Stromal cell of bone marrow (primary cell): ENCODE measurements around the gene ERFL.
"Not testable (repeated sequence)": the region's sequence is repeated elsewhere in the genome, so short reads cannot be mapped to it uniquely, and the experiment has no call there.

Experiments
- DNase-seq: peaks from one replicate; pipeline ENCODE4 v3.0.0-alpha.2; 2012; ENCODE audit warnings: low read depth

ERFL gene

DNA sequence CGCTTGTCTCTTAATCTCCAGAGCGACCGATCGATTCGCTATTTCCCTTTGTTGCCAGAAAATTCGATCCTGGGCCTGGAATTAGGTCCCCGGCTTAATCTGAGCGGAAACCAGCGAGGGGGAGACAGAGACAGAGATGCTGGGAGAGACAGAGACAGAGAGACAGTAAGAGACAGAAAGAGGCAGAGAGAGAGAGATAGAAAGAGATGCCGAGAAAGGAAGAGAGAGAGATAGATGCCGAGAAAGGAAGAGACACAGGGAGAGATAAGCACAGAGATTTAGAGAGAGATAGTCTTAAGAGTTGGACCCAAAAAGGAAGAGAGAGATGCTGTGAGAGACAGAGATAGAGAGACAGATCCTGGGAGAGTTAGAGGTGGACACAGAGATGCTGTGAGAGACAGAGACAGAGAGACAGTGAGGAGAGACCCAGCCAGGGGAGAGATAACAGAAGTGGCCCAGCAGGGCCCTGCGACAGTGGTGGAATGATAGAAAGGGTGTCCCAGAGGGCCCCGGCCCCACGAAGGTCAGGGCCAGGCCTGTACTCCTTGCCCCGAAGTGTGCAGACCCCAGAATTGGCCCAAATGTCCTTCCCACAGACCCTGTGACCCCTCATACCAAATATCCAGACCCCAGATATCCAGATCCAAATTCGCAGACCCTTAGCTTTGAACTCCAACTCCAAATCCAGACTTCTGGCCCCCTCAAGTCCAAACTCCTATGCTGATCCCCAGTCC lies 1.3 kb downstream of the ERFL start:
- DNase-seq = no peak

DNA sequence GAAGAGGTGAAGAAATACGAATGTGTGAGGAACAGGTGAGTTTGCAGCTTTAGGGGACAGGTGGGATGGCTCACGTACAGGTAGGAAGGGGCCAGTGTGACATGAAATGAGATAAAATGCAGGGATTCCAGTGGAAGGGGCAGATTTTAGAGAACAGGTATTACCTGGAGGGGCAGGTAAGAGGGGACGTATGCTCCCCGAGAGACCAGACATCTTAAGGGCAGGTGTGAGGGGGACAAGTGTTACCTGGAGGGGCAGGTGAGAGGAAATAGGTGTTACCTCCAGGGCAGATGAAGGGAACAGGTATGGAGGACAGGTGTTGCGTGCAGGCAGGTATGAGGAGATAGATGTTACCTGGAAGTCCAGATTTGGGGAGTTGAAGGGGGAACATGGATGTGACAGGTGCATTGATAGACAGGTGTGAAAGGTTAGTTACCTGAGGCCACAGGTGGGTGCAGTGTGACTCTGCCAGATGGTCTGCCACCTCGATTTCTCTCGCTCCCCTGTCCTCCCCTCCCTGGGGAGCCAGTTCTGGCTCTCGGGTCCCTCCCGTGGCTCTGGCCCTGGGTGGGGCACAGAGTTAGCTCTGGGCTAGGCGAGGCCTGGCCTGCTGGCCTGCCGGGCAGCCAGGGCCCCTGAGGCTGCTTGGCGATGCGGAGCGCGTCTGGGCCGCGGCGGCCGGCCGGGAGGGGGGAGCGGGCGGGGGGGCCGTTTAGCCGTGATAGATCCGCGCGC lies 2.1 kb downstream of the ERFL start:
- DNase-seq = no peak

DNA sequence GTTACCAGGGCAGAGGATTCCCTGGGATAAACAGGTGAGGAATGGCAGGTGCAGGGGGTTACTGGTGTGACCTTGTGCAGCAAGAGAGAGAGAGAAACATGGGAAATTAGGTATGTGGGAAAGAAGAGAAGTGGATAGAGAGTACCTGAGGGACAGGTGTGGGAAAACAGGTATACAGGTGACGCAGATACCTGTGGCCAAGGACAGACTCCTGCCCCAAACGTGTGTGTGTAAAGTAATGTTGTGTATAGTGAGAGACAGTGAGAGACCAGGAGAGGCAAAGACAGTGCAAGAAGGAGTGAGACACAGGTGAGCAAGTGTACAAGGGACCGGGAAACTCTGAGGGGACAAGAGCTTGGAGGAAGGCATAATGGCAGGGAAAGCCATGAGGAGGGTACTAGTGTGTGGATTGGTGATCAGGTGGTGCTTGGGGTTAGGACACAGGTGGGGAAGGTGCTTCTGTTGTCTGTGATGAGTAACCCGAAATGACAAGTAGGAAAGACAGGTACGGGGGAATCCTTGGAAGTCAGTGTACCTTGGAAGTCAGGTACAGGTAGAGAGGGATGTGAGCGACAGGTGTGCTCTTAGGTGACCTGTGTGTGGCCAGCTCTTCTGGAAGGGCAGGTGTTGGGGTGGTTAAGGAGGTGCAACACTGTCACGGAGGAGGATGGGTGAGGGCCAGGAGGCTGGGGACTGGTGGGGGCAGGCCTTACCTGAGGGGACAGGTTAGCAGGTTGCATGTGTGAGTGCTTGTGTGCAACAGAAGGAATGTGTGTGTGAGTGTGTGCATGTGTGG lies 2.8 kb downstream of the ERFL start:
- DNase-seq = no peak

DNA sequence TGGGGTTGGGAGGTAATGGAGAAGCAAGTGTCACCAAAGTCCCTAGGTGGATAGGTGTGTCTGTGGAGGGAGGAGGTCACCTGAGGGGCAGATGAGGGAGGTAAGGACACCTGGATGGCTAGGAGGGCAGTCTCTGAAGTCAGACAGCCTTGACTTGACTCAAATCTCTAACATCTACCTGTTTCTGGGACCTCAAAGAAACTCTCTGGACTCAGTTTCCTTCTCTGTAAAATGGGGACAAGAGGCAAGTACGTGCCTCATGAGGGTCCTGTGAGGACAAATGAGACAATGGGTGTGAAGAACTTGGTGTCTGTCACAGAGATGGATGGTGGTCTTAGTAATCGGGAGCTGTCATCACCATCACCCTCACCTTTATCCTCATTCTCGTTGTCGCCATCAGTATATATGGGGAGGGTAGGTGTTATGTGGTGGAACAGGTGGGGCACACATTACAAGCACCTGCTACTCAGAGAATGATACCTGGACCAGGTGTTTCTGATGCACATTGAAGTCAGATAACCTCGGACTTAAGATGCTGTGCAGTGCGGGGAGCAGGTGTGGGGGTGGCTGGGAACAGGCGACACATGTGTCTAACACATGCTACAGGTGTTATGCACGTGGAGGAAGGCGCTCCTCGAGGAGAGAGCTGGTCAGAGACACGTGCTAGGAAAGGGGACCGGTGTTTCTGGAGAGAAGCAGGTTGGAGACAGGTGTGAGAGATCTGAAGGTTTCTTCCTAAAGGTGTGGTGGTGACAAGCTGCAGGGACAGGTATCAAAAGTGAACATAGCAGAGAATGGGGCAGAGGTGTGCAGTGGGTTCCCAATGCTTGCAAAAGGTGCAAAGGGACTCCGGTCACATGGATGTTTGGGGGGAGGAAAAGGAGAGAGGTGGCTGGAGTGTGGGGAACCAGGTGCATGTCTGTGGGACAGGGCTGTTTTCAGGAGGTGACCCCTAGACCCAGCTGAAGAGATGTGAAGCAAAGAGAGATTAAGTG lies 3.8 kb downstream of the ERFL start:
- no peak for DNase-seq

DNA sequence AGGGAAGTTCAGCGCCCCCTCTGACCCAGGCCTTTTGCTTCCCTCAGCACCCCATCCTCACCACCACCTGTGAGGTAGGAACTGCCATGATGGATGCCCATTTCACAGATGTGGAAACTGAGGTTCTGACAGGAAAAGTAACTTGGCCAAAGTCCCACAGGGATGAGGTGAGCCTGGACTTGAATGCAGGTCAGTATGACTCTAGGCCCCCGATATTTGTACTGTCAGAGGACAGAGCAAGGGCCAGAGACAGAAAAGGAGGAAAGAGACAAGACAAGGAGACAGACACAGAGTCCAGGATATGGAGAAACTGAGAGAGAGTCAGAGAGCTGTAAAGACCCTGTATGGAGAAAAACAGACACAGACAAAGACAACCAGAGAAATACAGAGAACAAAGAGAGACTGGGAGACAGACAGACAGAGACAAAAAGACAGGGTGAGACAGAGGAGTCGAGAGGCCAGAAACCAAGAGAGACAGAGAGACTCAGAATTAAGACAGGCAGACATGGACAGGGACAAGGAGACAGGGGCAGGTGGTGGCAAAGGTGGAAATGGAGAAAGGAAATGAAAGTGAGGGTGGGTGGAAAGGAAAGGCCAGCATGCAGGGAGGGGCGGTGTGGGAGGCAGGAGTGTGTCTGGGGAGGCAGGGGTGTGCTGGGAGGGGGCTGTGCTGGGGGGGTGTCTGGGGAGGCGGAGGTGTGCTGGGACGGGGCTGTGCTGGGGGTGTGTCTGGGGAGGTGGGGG lies 5.0 kb downstream of the ERFL start:
- DNase-seq = no peak

DNA sequence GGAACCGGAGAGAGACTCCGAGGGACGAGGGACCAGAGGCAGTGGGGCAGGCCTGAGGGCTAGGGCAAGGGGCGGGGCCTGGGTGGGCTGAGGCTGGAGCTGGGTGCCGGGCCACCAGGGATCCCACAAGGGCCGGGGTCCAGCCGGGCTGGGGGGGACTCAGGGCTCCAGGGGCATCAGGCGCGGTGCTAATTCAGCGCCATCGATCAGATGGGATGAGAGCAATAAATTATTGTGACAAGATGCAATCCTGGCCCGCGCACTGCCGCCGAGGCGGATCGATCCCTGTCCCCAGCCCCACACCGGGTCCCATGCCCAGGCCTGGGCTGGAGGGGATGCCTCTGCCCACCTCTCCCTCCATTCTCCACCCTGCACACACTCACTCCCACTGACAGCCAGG lies 5.7 kb downstream of the ERFL start:
- no peak for DNase-seq

DNA sequence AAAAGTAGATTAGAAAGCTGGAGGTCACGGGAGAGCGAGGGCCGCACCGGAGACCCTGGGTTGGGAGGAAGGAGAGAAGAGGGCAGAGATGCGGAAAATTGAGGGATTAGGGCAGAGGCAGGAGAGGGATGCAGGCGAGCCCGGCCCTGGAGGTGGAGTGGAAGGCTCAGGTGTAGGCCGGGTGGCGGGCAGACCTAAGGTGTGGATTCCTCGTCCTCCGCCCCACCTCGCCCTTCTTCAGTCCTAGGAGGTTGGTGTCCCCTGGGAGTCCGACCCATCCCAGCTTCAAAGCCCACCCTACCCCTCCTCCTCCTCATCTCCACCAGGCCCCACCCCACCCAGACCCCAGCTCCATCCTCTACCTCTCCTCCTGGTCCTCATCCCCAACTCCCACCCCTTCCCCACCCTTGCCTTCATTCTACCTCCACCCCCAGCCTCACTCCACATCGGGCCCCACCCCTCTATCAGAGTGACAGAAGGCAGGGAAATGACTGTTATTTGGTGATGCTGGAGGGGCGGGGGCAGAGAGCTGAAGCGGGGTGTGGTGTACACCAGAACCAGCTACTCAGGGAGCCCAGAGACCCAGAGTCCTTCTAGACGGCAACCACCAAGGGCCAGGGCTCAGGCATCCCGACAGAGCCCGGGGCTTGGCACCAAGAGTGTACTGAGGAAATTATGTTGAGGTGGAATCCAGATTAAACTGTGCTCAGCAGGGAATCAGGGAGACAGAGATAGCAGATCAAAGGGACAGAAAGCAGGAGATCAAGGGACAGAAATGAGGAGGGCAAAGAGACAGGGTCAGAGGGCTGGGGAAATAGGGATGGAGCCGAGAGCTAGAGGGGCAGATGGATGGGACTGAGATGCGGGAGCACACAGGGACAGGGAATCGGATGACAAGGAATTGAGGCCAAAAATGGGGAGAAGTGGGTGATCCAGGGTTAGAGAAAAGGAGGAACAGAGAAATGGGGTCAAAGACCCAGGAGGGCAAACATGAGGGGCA lies 6.4 kb downstream of the ERFL start:
- DNase-seq = no peak

DNA sequence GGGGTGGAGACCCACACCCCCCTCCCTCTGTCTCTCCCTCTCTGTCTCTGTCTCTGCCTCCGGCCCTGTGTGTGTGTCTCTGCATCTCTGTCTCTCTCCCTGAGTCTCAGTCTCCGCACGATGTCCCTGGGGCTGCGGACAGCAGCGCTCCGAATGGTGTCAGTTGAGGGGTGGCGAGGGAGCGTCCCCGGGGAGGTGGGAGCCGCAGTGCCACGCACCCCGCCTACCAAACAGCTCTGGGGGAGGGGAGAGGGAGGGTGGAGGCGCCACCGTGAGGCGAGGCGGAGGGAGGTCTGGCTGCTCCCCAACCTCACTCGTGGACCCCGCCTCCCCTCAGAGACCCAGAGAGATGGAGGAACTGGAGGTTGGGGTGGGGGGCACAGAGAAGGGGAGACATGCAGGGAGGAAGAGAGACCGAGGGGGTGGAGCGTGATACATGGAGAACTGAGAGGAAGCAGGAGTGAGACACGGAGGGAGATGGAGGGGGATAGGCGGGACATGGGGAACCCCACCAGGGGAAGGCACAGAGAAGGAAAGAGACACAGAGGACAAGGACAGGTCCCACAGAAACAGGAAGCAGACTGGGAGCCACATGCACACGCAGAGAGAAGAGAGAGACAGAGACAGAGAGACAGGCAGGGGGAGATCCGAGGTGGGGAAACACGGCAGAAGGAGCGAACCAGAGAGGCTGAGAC lies 7.2 kb downstream of the ERFL start:
- DNase-seq = no peak

DNA sequence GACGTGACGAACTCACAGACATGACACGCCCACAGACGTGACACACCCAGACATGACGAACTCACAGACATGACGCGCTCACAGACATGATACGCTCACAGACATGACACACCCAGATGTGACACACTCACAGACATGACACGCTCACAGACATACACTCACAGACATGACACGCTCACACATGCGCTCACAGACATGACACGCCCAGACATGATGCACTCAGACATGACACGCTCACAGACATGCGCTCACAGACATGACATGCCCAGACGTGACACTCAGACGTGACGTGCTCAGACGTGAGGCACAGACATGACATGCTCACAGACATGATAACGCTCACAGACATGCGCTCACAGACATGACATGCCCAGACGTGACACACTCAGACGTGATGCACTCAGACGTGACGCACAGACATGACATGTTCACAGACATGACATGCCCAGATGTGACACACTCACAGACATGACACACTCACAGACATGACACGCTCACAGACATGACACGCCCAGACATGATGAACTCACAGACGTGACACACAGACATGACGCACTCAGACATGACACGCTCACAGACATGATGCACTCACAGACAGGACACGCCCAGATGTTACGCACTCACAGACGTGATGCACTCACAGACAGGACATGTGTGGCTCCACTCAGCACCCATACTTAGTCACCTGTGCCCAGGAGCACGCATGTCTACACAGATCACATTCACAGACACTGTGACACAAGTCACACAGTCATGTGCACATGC lies 8.1 kb downstream of the ERFL start:
- no peak for DNase-seq

DNA sequence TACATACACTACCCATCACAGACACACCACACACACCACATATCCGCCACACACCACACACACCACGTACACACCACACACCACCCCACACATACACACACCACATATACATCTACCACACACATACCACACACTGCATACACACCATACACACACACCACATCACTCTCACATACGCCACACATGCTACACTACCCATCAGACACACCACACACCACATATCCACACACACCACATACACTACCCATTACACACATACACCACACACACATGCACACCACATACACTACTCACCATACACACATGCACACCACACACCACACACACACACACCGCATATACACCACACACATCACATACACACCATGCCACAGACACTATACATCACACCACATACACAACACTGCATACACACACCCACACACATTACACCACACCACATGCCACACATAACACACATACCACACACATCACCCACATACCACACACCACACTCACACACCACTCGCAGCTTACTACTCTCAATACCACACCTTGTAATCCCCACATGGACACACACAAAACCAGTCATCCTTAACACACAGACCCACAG lies 9.5 kb downstream of the ERFL start:
- DNase-seq = no peak

DNA sequence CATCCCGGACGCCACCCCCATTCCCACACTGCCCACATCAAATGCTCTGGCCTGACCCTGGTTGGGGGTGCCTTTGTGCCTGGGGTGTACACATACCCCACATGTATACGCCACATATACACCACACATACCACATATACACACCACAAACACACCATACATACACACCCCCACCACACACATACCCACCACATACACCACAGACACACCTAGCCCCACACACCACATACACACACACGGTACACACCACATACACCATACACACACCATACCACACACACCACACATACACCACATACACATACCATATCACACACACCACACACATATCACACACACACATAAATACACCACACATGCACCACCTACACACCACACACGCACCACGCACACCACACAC lies 10.2 kb downstream of the ERFL start:
- DNase-seq = no peak

DNA sequence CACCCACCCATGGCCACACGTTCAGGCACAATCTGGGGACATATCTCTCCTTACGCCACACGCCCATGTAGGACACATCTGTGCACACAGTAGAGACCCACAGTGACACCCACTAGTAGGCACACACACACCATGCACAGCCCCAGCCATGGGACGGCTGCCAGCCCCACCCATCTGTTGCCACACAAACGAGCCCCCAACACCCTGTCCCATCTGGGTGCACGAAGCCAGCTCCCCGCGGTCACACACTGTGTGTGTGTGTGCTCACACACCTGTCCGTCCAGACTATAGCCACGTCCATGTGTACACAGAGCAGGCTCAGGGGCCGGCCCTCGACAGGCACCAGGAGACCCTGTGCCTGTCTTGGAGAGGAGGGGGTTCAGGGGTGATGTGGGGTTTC lies 10.6 kb downstream of the ERFL start:
- no peak for DNase-seq

DNA sequence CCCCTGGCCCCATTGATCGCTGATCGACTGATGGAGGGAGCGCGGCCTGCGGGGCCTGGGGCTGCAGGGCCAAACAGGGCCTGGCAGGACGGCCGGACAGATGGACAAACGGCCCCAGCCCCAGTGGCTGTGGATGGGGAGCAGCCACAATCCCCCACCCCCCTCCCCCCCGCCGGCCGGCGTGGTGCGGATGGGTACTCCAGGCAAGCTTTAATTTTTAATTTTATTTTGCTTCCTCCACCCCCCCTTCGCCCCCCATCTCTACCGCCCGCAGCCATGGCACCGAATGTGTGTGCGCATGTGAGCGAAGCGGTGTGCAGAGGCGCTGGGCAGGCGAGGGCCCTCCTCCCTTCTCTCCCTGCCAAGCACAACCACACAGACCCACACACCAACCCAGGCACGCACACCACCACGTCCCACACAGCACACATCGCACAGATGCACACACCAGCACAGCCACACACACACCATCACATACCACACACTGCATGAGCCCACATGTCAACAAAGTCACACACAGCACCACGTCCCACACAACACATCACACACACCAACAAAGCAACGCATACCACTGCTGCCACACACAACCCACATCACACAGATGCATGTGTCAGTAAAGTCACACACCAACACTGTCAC lies 12.4 kb downstream of the ERFL start:
- no peak for DNase-seq

DNA sequence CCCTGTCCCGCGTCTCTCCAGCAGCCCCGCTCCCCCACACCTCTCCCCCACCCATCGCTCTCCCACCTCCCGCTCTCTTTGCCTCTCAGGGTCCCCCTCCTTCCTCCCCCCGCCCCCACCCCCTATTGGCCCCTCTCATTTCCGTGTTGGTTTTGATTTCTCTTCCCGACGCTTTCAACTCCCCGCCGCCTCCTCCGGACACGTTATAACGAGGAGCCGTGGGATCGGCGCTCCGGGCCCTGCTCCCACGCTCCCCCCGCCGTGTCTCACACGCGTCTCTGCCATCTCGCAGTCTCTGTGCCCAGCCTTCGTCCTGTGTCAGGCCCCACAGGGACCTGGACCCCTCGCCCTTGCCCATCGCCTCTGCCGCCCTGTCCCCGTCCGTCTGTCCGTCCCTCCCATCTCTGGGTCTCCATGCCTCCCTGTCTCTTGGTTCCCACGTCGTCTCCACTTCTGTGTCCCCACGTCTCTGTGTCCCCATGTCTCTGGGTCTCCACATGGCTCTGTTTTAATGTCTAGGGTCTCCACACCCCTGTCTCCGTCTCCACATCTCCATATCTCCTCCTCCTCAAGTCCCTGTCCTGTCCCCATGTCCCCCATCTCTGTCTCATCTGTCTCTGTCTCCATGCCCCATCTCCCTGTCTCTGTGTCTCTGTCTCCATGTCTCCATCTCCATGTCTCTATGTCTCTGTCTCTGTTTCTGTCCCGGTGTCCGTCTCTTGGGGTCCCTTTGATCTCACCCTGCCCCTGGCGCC lies 13.1 kb downstream of the ERFL start:
- DNase-seq = no peak

DNA sequence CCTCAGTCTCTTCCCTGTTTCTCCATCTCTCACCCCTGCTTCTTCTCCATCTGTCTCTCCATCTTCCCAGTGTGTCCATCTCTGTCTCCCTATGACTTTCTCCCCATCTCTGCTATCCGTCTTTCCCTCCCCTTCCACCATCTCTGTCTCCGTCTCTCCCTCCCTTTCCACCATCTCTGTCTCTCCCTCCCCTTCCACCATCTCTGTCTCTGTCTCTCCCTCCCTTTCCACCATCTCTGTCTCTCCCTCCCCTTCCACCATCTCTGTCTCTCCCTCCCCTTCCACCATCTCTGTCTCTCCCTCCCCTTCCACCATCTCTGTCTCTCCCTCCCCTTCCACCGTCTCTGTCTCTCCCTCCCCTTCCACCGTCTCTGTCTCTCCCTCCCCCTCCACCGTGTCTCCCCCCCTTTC lies 13.8 kb downstream of the ERFL start:
- not testable (repeated sequence) for DNase-seq

DNA sequence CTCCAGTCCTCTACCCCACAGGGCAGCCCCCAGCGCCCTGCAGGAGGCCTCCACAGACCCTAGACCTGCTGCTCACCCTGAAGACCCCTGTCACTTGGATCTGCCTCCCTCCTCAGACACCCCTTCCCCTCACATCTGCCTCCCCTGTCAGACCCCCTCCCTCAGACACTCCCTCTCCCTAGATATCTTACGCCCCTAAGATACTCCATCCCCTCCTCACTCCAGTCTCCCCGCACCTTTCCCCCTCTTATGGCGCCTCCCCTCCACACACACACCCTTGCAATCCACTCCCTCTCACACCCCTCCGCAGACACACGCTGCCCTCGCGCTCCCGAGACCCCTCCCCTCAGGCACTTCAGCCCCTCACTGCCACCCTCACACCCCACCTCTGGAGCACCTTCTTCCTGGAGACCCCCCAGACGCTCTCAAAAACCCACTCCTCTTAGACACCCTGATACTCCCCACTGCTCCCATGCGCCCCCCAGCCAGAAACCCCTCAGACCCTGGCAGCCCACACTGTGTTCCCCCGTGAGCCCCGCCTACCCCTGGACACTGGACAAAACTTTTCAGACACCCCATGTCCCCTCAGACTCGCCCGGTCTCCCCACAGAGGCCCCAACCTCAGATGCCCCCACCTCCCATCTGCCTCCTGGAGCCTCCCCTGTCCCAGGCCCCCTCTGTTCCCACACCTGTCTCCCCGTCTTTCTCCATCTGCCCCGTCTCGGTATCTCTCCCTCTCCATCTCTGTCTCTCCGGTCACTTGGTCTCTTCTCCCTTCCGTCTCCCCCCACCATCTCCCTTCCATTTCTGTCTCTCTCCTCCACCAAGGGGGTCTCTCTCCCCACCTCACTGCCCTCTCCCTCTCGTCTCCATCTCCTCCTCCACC lies 14.5 kb downstream of the ERFL start:
- no peak for DNase-seq
